HEK293 (cell line): ENCODE results near the gene CTIF.

ENCODE experiments used
- CTCF ChIA-PET: fragments of 350-600 bp; formaldehyde crosslinking; extraction: SDS; loops from one replicate; lab custom pipeline; 2021; ENCODE audit warnings: antibody characterized with exemption; lab: Yijun Ruan, JAX
- POLR2A ChIA-PET: fragments of 300-600 bp; formaldehyde crosslinking; extraction: SDS; loops from one replicate; lab custom pipeline; 2020; ENCODE audit warnings: antibody characterized with exemption, inconsistent platforms; lab: Yijun Ruan, JAX
- H3K27ac ChIP-seq: fragments of 200-500 bp; sonication (Bioruptor generic); 2 replicates; pipeline ENCODE4 v1.5.1; 2014; ENCODE audit warnings: low read depth, low read length, control low read depth, inconsistent platforms; ENCODE audit errors: extremely low read depth
- H3K36me3 ChIP-seq, 2 experiments: fragments of 200-500 bp in 1 of 2; sonication (Bioruptor generic) in 1 of 2; 1 replicate in 1 of 2; 2 replicates in 1 of 2; pipeline ENCODE4 v1.5.1; 2014 to 2017; ENCODE audit warnings: inconsistent platforms in 2 of 2, low read length in 2 of 2; ENCODE audit not compliant: control insufficient read depth in 2 of 2, insufficient read depth in 1 of 2
- H3K4me1 ChIP-seq: fragments of 200-500 bp; sonication (Bioruptor generic); 2 replicates; pipeline ENCODE4 v1.5.1; 2014; ENCODE audit warnings: mild to moderate bottlenecking, low read length, inconsistent platforms; ENCODE audit not compliant: control insufficient read depth, insufficient read depth
- H3K4me3 ChIP-seq: 2 replicates; pipeline ENCODE4 v1.5.1; 2011; ENCODE audit warnings: low read depth, mild to moderate bottlenecking, control low read depth, low read length, moderate library complexity
- H3K9me3 ChIP-seq: fragments of 200-500 bp; sonication (Bioruptor generic); 2 replicates; pipeline ENCODE4 v1.5.1; 2014; ENCODE audit warnings: low read depth, low read length, inconsistent platforms; ENCODE audit not compliant: control insufficient read depth, insufficient read depth
- GLI2 ChIP-seq: fragments of 450-650 bp; formaldehyde crosslinking; IDR thresholded peaks from 2 replicates; pipeline ENCODE4; 2017; ENCODE audit warnings: missing biosample characterization, missing genetic modification characterization, low read depth, borderline replicate concordance
- GLIS1 ChIP-seq: fragments of 450-650 bp; formaldehyde crosslinking; IDR thresholded peaks from 2 replicates; pipeline ENCODE4 v1.5.1; 2016; ENCODE audit warnings: missing biosample characterization, missing genetic modification characterization
- INSM2 ChIP-seq: fragments of 450-650 bp; formaldehyde crosslinking; IDR thresholded peaks from 2 replicates; pipeline ENCODE4 v1.5.1; 2016; ENCODE audit warnings: missing biosample characterization, missing genetic modification characterization
- KLF16 ChIP-seq: fragments of 450-650 bp; formaldehyde crosslinking; IDR thresholded peaks from 2 replicates; pipeline ENCODE4 v1.5.1; 2017; ENCODE audit warnings: missing biosample characterization, missing genetic modification characterization
- KLF9 ChIP-seq: fragments of 450-650 bp; formaldehyde crosslinking; IDR thresholded peaks from 2 replicates; pipeline ENCODE4 v1.5.1; 2016; ENCODE audit warnings: missing biosample characterization, missing genetic modification characterization, low read depth
- SCRT2 ChIP-seq: fragments of 450-650 bp; formaldehyde crosslinking; IDR thresholded peaks from 2 replicates; pipeline ENCODE4 v1.5.1; 2016; ENCODE audit warnings: missing biosample characterization, missing genetic modification characterization
- SP7 ChIP-seq: fragments of 450-650 bp; formaldehyde crosslinking; IDR thresholded peaks from 2 replicates; pipeline ENCODE4 v1.5.1; 2016; ENCODE audit warnings: missing biosample characterization, missing genetic modification characterization
- WT1 ChIP-seq: fragments of 450-650 bp; formaldehyde crosslinking; IDR thresholded peaks from 2 replicates; pipeline ENCODE4 v1.5.1; 2016; ENCODE audit warnings: missing biosample characterization, missing genetic modification characterization
- ZBTB17 ChIP-seq: fragments of 450-650 bp; formaldehyde crosslinking; IDR thresholded peaks from 2 replicates; pipeline ENCODE4 v1.5.1; 2016; ENCODE audit warnings: missing biosample characterization, missing genetic modification characterization
- ZBTB20 ChIP-seq: fragments of 450-650 bp; formaldehyde crosslinking; IDR thresholded peaks from 2 replicates; pipeline ENCODE4 v1.5.1; 2016; ENCODE audit warnings: missing biosample characterization, missing genetic modification characterization
- ZNF10 ChIP-seq: fragments of 450-650 bp; formaldehyde crosslinking; IDR thresholded peaks from 2 replicates; pipeline ENCODE4 v1.5.1; 2017; ENCODE audit warnings: missing biosample characterization, missing genetic modification characterization
- ZNF140 ChIP-seq: fragments of 450-650 bp; formaldehyde crosslinking; IDR thresholded peaks from 2 replicates; pipeline ENCODE4 v1.5.1; 2016; ENCODE audit warnings: missing biosample characterization, missing genetic modification characterization
- ZNF146 ChIP-seq: fragments of 450-650 bp; formaldehyde crosslinking; IDR thresholded peaks from 2 replicates; pipeline ENCODE4 v1.5.1; 2016; ENCODE audit warnings: missing biosample characterization, missing genetic modification characterization
- ZNF157 ChIP-seq: fragments of 450-650 bp; formaldehyde crosslinking; IDR thresholded peaks from 2 replicates; pipeline ENCODE4 v1.5.1; 2016; ENCODE audit warnings: missing biosample characterization, missing genetic modification characterization
- ZNF354C ChIP-seq: fragments of 450-650 bp; formaldehyde crosslinking; IDR thresholded peaks from 2 replicates; pipeline ENCODE4 v1.5.1; 2016; ENCODE audit warnings: missing biosample characterization, missing genetic modification characterization, low read depth, borderline replicate concordance
- ZNF404 ChIP-seq: fragments of 450-650 bp; formaldehyde crosslinking; IDR thresholded peaks from 2 replicates; pipeline ENCODE4 v1.5.1; 2017; ENCODE audit warnings: missing biosample characterization, missing genetic modification characterization
- ZNF558 ChIP-seq: fragments of 450-650 bp; formaldehyde crosslinking; IDR thresholded peaks from 2 replicates; pipeline ENCODE4 v1.5.1; 2016; ENCODE audit warnings: missing biosample characterization, missing genetic modification characterization
- ZNF571 ChIP-seq: fragments of 450-650 bp; formaldehyde crosslinking; IDR thresholded peaks from 2 replicates; pipeline ENCODE4 v1.5.0; 2017; ENCODE audit warnings: missing biosample characterization, missing genetic modification characterization
- ZNF621 ChIP-seq: fragments of 450-650 bp; formaldehyde crosslinking; IDR thresholded peaks from 2 replicates; pipeline ENCODE4 v1.5.1; 2017; ENCODE audit warnings: missing biosample characterization, missing genetic modification characterization
- ZNF664 ChIP-seq: fragments of 450-650 bp; formaldehyde crosslinking; IDR thresholded peaks from 2 replicates; pipeline ENCODE4 v1.5.1; 2016; ENCODE audit warnings: missing biosample characterization, missing genetic modification characterization
- ZNF701 ChIP-seq: fragments of 450-650 bp; formaldehyde crosslinking; IDR thresholded peaks from 2 replicates; pipeline ENCODE4 v1.5.1; 2016; ENCODE audit warnings: missing biosample characterization, missing genetic modification characterization
- ZNF747 ChIP-seq: fragments of 450-650 bp; formaldehyde crosslinking; IDR thresholded peaks from 2 replicates; pipeline ENCODE4 v1.5.1; 2016; ENCODE audit warnings: missing biosample characterization, missing genetic modification characterization
- ZNF843 ChIP-seq: fragments of 450-650 bp; formaldehyde crosslinking; IDR thresholded peaks from 2 replicates; pipeline ENCODE4 v1.5.1; 2016; ENCODE audit warnings: missing biosample characterization, missing genetic modification characterization
- TF ChIP-seq, protein P1 (sequence below): fragments of 450-650 bp; formaldehyde crosslinking; conservative IDR thresholded peaks from 2 replicates; pipeline ENCODE4 v1.5.1; 2016; ENCODE audit warnings: low read depth, missing biosample characterization, missing genetic modification characterization

CTIF gene

GRCh38 chr18:48705043-48705442 is 166.2 kb downstream of the CTIF start (continued):
- TF ChIP-seq INSM2 (tag by site-specific recombination), result no peak
- TF ChIP-seq ZNF404 (tag by site-specific recombination), result no peak

- TF ChIP-seq GLIS1 (tag by site-specific recombination), result no peak
- no peak for TF ChIP-seq WT1
- no peak for TF ChIP-seq ZNF558 (tag by site-specific recombination)
- TF ChIP-seq, all 188 proteins: peak for 0
- Histone ChIP-seq H3K36me3 (no peaks in the 10 kb centered on the region), H3K4me1 (no peaks in the 10 kb centered on the region), H3K4me3 (no peak overlapping the region), H3K27ac (no peak overlapping the region), H3K9me3 (no peaks in the 10 kb centered on the region)
- POLR2A ChIA-PET, result no interaction called here
- CTCF ChIA-PET, result interaction anchor here (0.7 kb wide), 1 partner anchor 217 kb away, joined by 5 read pairs; no protein-coding TSS in a partner anchor
These were observed 166.7 kb downstream of the CTIF start for GRCh38 chr18:48705531-48705930.

DNA sequence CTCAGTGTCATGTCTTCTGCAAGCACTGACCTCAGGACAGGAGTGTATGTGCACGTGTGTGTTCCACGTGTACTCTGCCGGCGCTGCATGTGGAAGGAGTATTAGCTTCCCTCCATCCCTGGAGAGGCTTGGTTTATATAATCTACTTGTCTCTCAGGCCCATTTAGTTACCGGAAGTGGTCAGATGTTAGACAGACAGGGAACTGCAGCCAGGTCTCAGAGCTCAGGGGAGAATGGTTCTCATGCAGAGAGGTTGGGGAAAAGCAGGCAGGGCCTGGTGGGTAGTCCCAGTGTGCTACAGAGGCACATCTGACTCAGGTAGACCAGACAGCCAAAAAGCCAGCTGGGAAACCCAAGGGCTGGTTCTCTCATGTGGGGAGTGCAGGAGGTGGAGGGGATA is 167.9 kb downstream of the CTIF start:
- H3K27ac ChIP-seq, result no peak overlapping the region
- ChIA-PET CTCF (no interaction called here), POLR2A (no interaction called here)
- TF ChIP-seq GLI2 (tag by site-specific recombination) (no peak), ZBTB20 (no peak)
- TF ChIP-seq, all 188 proteins: peak for 0
- Histone ChIP-seq H3K9me3 (no peaks in the 10 kb centered on the region), H3K4me1 (no peaks in the 10 kb centered on the region), H3K4me3 (no peak overlapping the region), H3K36me3 (no peaks in the 10 kb centered on the region)

- Histone ChIP-seq H3K27ac (no peak overlapping the region), H3K9me3 (no peaks in the 10 kb centered on the region), H3K4me3 (no peak overlapping the region), H3K36me3 (no peaks in the 10 kb centered on the region), H3K4me1 (no peaks in the 10 kb centered on the region)
- ChIA-PET CTCF (interaction anchor here (1.1 kb wide), 1 partner anchor 530 kb away, joined by 3 read pairs; no protein-coding TSS in a partner anchor), POLR2A (no interaction called here)
- TF ChIP-seq ZNF664 (tag by site-specific recombination) (0 out of 2 replicates have a peak, but pooled peaks have one; percentile 26), ZNF157 (tag by site-specific recombination) (no peak), ZNF146 (tag by site-specific recombination) (peak; percentile 58; the same call in 1 of the 2 replicates), ZNF354C (tag by site-specific recombination) (no peak), SP7 (no peak), ZBTB17 (tag by site-specific recombination) (no peak), ZNF747 (tag by site-specific recombination) (no peak), ZNF571 (tag by site-specific recombination) (no peak), ZNF621 (tag by site-specific recombination) (no peak), SCRT2 (tag by site-specific recombination) (no peak), WT1 (no peak), KLF16 (tag by site-specific recombination) (no peak), ZNF843 (tag by site-specific recombination) (no peak), KLF9 (tag by site-specific recombination) (no peak), ZNF701 (tag by site-specific recombination) (no peak), ZNF10 (tag by site-specific recombination) (no peak), ZNF140 (tag by site-specific recombination) (no peak)
- TF ChIP-seq, protein P1, sequence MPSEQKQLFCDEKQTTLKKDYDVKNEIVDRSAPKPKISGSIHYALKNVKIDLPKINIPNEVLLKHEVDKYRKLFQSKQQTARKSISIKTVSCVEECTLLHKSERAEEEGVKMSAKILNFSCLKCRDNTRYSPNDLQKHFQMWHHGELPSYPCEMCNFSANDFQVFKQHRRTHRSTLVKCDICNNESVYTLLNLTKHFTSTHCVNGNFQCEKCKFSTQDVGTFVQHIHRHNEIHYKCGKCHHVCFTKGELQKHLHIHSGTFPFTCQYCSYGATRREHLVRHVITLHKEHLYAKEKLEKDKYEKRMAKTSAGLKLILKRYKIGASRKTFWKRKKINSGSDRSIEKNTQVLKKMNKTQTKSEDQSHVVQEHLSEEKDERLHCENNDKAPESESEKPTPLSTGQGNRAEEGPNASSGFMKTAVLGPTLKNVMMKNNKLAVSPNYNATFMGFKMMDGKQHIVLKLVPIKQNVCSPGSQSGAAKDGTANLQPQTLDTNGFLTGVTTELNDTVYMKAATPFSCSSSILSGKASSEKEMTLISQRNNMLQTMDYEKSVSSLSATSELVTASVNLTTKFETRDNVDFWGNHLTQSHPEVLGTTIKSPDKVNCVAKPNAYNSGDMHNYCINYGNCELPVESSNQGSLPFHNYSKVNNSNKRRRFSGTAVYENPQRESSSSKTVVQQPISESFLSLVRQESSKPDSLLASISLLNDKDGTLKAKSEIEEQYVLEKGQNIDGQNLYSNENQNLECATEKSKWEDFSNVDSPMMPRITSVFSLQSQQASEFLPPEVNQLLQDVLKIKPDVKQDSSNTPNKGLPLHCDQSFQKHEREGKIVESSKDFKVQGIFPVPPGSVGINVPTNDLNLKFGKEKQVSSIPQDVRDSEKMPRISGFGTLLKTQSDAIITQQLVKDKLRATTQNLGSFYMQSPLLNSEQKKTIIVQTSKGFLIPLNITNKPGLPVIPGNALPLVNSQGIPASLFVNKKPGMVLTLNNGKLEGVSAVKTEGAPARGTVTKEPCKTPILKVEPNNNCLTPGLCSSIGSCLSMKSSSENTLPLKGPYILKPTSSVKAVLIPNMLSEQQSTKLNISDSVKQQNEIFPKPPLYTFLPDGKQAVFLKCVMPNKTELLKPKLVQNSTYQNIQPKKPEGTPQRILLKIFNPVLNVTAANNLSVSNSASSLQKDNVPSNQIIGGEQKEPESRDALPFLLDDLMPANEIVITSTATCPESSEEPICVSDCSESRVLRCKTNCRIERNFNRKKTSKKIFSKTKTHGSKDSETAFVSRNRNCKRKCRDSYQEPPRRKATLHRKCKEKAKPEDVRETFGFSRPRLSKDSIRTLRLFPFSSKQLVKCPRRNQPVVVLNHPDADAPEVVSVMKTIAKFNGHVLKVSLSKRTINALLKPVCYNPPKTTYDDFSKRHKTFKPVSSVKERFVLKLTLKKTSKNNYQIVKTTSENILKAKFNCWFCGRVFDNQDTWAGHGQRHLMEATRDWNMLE (tag by site-specific recombination), result no peak
These were observed 168.9 kb downstream of the CTIF start for GRCh38 chr18:48707636-48708296.
